MM.1S (cell line): ENCODE measurements around the gene HLA-G.

ENCODE experiments used
- EZH2phosphoT487 ChIP-seq: fragments of 300-600 bp; sonication (generic); IDR thresholded peaks from 2 replicates; pipeline ENCODE4 v1.6.1; 2018; ENCODE audit warnings: antibody characterized with exemption, low read length
- TF ChIP-seq, protein P1 (sequence below): fragments of 300-600 bp; sonication (generic); IDR thresholded peaks from 2 replicates; pipeline ENCODE4 v1.5.1; 2016; ENCODE audit warnings: antibody characterized with exemption, low read length, mixed read lengths

DNA sequence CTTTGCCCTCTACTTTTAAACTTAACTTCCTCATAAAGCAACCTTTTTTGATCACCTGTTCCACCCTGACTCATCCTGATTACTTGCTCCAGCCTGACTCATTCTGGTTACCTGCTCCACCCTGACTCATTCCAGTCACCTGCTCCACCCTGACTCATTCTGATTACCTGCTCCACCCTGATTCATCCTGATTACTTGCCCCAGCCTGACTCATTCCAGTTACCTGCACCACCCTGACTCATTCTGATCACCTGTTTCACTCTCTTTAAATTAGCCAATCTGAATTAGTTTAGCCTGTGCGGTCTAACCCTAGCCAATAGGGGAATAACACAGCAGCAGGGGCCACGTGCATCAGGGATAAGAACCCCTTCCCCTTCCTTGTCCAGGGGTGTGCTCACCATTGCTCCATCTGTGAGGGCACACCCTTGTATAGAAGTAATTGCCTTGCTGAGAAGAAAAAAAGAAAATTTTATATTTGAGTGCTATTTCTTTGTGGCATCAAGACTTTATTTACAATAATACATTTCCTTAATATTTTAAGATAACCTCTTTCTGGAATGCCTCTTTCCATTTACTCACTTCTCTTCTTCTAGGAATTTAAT is 17.9 kb downstream of the HLA-G start:
- TF ChIP-seq, protein P1, sequence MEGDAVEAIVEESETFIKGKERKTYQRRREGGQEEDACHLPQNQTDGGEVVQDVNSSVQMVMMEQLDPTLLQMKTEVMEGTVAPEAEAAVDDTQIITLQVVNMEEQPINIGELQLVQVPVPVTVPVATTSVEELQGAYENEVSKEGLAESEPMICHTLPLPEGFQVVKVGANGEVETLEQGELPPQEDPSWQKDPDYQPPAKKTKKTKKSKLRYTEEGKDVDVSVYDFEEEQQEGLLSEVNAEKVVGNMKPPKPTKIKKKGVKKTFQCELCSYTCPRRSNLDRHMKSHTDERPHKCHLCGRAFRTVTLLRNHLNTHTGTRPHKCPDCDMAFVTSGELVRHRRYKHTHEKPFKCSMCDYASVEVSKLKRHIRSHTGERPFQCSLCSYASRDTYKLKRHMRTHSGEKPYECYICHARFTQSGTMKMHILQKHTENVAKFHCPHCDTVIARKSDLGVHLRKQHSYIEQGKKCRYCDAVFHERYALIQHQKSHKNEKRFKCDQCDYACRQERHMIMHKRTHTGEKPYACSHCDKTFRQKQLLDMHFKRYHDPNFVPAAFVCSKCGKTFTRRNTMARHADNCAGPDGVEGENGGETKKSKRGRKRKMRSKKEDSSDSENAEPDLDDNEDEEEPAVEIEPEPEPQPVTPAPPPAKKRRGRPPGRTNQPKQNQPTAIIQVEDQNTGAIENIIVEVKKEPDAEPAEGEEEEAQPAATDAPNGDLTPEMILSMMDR = no peak
- no peak for TF ChIP-seq EZH2phosphoT487
